ENCODE data around the gene ITPR2.

GRCh38 chr12:26370098-26370497 is 462.9 kb downstream of the ITPR2 start:
- TF ChIP-seq RFX5 (IDR thresholded peaks at IDR 0.05; ENCODE audit: borderline replicate concordance, low read depth, low read length) (no peak), YY1 (IDR thresholded peaks at IDR 0.05; ENCODE audit: low read depth, low read length) (no peak), RAD21 (IDR thresholded peaks at IDR 0.05 in 1 of 2, conservative IDR thresholded peaks at IDR 0.05 in 1 of 2; ENCODE audit: low read depth in 2 of 2, low read length in 2 of 2) (peak; percentile 27 to 43; a peak in 3 of 4 replicates), TCF12 (IDR thresholded peaks at IDR 0.05; ENCODE audit: low read depth, low read length) (no peak), RNF2 (IDR thresholded peaks at IDR 0.05; ENCODE audit: borderline replicate concordance, low read depth, low read length, missing control alignments, poor library complexity, severe bottlenecking) (no peak), ZNF274 (IDR thresholded peaks at IDR 0.05; ENCODE audit: borderline replicate concordance, extremely low read depth, low read length) (no peak), CHD1 (IDR thresholded peaks at IDR 0.05; ENCODE audit: low read depth, low read length) (no peak), EZH2 (IDR thresholded peaks at IDR 0.05; ENCODE audit: low read depth, low read length, severe bottlenecking) (no peak)
